ENCODE data around the gene ZACN.
A peak's percentile ranks its signal among the peaks of the same experiment; 100 is the strongest.
"Not testable (repeated sequence)": the region's sequence is repeated elsewhere in the genome, so short reads cannot be mapped to it uniquely, and the experiment has no call there.

The ZACN gene

GRCh38 chr17:76075364-76076145 is 3.4 kb upstream of the ZACN start:
- peak; percentile 45 for DNase-seq (ENCODE audit: low spot score)
- TF ChIP-seq CTCF (IDR thresholded peaks at IDR 0.05; ENCODE audit: extremely low read depth, missing control alignments): no peak

GRCh38 chr17:76076146-76076764 is 2.7 kb upstream of the ZACN start:
- TF ChIP-seq CTCF (IDR thresholded peaks at IDR 0.05; ENCODE audit: extremely low read depth, missing control alignments): no peak

GRCh38 chr17:76076765-76077583 is 2.0 kb upstream of the ZACN start:
- DNase-seq (ENCODE audit: low spot score): peak; percentile 50
- TF ChIP-seq CTCF (IDR thresholded peaks at IDR 0.05; ENCODE audit: extremely low read depth, missing control alignments): no peak

More at GRCh38 chr17:76076146-76076764, 2.7 kb upstream of the ZACN start:
- peak; percentile 45 for DNase-seq (ENCODE audit: low spot score)

GRCh38 chr17:76077584-76078110 is 1.3 kb upstream of the ZACN start:
- TF ChIP-seq CTCF (IDR thresholded peaks at IDR 0.05; ENCODE audit: extremely low read depth, missing control alignments): no peak
- peak; percentile 44 for DNase-seq (ENCODE audit: low spot score)

DNA sequence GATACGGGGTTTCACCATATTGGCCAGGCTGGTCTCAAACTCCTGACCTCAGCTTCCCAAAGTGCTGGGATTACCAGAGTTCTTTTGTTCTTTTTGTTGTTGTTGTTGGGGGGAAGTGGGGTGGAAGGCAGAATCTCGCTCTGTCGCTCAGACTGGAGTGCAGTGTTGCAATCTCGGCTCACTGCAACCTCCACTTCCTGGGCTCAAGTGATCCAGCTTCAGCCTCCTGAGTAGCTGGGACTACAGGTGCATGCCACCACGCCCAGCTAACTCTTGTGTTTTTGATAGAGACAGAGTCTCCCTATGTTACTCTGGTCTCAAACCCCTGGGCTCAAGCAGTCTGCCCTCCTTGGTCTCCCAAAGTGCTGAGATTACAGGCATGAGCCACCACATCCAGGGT is 612 bp upstream of the ZACN start:
- DNase-seq (ENCODE audit: low spot score): not testable (repeated sequence)

DNA sequence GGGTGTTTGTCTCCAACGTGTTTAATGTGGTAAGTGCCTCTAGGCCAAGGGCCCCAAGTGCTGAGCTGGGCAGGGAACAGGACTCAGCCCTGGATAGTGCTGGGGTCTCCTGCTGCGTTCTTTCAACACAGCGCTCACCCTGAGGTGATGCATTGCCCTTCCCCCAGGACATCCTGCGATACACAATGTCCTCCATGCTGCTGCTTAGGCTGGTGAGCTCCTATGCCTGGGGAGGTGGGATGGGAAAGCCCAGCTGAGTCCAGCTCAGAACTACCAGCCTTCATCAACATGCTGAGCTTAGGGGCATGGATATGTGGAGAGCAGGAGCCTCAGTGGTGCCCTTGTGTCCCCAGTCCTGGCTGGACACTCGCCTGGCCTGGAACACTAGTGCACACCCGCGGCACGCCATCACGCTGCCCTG is 563 bp downstream of the ZACN start:
- no peak for DNase-seq (ENCODE audit: low spot score)
- TF ChIP-seq CTCF (IDR thresholded peaks at IDR 0.05; ENCODE audit: extremely low read depth, missing control alignments): no peak

DNA sequence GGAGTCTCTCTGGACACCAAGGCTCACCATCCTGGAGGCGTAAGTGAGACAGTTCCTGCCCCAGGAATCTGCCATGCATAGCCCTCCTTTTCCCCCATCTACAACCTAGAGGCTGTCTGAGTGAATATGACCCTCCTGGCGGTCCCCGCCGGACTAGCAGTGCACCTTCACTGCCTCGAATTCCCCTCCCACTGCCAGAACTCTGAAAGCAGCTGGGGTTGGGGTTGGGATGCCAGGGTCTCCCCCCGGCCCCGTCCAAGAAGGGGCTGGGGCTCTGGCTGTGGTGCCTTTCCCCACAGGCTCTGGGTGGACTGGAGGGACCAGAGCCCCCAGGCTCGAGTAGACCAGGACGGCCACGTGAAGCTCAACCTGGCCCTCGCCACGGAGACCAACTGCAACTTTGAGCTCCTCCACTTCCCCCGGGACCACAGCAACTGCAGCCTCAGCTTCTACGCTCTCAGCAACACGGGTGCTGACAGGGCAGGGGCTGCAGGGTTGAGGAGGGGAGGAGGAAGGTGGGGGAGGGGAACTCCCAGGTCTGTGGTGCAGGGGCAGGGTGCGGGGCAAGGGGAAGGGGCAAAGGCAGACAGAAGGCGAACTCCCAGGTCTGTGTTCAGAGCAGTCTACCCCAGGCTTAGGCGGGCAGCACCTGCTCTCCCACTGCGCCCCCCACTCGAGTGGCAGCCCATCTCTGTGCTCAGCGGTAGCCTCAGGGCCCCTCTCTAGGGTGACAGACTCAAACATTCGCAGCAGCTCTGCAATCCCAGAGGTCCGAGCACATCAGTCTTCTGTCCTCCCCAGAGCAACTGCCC is 1.2 kb downstream of the ZACN start:
- no peak for TF ChIP-seq CTCF (IDR thresholded peaks at IDR 0.05; ENCODE audit: extremely low read depth, missing control alignments)
- peak; percentile 45 for DNase-seq (ENCODE audit: low spot score)
